AG10803 (cell line): ENCODE measurements around the gene KLC4.

ENCODE experiments used
- DNase-seq: peaks from one replicate; pipeline ENCODE4 v3.0.0; 2010; ENCODE audit warnings: low read depth
- H3K4me3 ChIP-seq: 2 replicates; pipeline ENCODE4 v1.5.1; 2011; ENCODE audit warnings: mild to moderate bottlenecking, low read length, control low read depth
- CTCF ChIP-seq: conservative IDR thresholded peaks from 2 replicates; pipeline ENCODE4 v1.5.1; 2011; ENCODE audit warnings: mild to moderate bottlenecking, low read length, control low read depth, inconsistent platforms

KLC4 gene

GRCh38 chr6:43120944-43121913 lies 61.8 kb downstream of the KLC4 start:
- peak overlapping the region; percentile 39 for H3K4me3 ChIP-seq
- TF ChIP-seq CTCF = peak; percentile 37
- peak; percentile 99 for DNase-seq

- no peak overlapping the region for H3K4me3 ChIP-seq
- no peak for DNase-seq
- no peak for TF ChIP-seq CTCF
Measured at GRCh38 chr6:43122146-43122545, 62.7 kb downstream of the KLC4 start.

- peak overlapping the region; percentile 22; the same call in 1 of the 2 replicates for H3K4me3 ChIP-seq
- no peak for DNase-seq
- TF ChIP-seq CTCF = no peak
Measured at GRCh38 chr6:43123461-43124314, 64.3 kb downstream of the KLC4 start.

DNA sequence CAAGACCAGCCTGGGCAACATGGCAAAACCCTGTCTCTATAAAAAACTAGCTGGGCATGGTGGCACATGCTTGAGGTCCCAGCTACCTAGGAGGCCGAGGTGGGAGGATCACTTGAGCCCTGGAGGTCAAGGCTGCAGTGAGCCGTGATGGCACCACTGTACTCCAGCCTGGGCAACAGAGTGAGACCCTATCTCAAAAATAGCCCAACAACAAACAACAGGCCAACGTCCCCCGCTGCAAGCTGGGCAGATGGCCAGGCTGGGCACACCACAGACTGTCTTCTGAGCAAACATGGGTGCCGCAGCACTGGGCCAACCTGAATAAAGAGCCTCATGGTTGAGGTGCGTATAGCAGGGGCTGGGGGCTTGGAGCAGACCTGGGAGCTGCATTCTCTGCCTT lies 65.0 kb downstream of the KLC4 start:
- no peak for TF ChIP-seq CTCF
- no peak for DNase-seq
- no peak overlapping the region for H3K4me3 ChIP-seq
